HCT116 (cell line): Measurements from ENCODE around the gene AGAP1.

Experiments used
- CBX3 ChIP-seq: IDR thresholded peaks from 2 replicates; pipeline ENCODE4 v1.6.1; 2012; ENCODE audit warnings: low read depth
- POLR2A ChIP-seq: IDR thresholded peaks from 2 replicates; pipeline ENCODE4 v1.7.0; 2011; ENCODE audit warnings: borderline replicate concordance; ENCODE audit not compliant: insufficient read depth, insufficient read length; ENCODE audit errors: extremely low read depth
- POLR2AphosphoS5 ChIP-seq: IDR thresholded peaks from 2 replicates; pipeline ENCODE4 v1.6.1; 2011; ENCODE audit warnings: mild to moderate bottlenecking, low read depth, low read length, moderate library complexity
- RAD21 ChIP-seq: IDR thresholded peaks from 2 replicates; pipeline ENCODE4 v1.6.1; 2012; ENCODE audit warnings: low read depth, mild to moderate bottlenecking
- SIN3A ChIP-seq: IDR thresholded peaks from 2 replicates; pipeline ENCODE4 v1.6.1; 2012; ENCODE audit warnings: low read depth
- SP1 ChIP-seq: IDR thresholded peaks from 2 replicates; pipeline ENCODE4 v1.6.1; 2012; ENCODE audit warnings: low read depth
- ZFX ChIP-seq: fragments of 450-650 bp; IDR thresholded peaks from 2 replicates; pipeline ENCODE4 v1.6.1; 2017
- TF ChIP-seq, protein P1 (sequence below), 3 experiments: fragments of 200-600 bp in 1 of 3; sonication (generic) in 1 of 3; IDR thresholded peaks in 2 of 3; conservative IDR thresholded peaks in 1 of 3; 2 replicates each; pipeline ENCODE4 v1.5.1; 2012 to 2017; ENCODE audit warnings: low read depth in 2 of 3, low read length in 2 of 3, antibody characterized with exemption in 1 of 3, borderline replicate concordance in 1 of 3, control low read depth in 1 of 3, mild to moderate bottlenecking in 1 of 3, mixed read lengths in 1 of 3, mixed run types in 1 of 3, moderate library complexity in 1 of 3; ENCODE audit not compliant: insufficient read depth in 1 of 3
- TF ChIP-seq, protein P2 (sequence below): IDR thresholded peaks from 2 replicates; pipeline ENCODE4 v1.6.1; 2012

DNA sequence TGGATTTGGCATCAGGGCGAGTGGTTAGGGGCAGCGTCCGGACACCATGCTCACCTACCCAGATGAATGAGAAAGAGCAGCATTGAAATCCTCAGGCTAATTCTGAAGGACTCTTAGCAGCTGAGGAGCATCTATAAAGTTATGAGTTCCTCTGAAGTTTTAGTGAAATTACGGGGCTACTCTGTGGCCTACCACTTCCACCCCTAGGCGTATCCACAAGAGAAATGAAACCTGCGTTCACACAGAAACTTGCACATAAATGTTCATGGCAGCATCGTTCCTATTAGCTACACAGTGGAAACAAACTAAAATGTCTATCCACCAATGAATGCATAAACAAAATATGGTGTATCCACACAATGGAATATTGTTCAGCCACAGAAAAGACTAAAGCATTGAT lies 576.4 kb downstream of the AGAP1 start:
- TF ChIP-seq, protein P1, sequence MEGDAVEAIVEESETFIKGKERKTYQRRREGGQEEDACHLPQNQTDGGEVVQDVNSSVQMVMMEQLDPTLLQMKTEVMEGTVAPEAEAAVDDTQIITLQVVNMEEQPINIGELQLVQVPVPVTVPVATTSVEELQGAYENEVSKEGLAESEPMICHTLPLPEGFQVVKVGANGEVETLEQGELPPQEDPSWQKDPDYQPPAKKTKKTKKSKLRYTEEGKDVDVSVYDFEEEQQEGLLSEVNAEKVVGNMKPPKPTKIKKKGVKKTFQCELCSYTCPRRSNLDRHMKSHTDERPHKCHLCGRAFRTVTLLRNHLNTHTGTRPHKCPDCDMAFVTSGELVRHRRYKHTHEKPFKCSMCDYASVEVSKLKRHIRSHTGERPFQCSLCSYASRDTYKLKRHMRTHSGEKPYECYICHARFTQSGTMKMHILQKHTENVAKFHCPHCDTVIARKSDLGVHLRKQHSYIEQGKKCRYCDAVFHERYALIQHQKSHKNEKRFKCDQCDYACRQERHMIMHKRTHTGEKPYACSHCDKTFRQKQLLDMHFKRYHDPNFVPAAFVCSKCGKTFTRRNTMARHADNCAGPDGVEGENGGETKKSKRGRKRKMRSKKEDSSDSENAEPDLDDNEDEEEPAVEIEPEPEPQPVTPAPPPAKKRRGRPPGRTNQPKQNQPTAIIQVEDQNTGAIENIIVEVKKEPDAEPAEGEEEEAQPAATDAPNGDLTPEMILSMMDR (IDR thresholded peaks at IDR 0.05 in 2 of 3, conservative IDR thresholded peaks at IDR 0.05 in 1 of 3; ENCODE audit: borderline replicate concordance in 1 of 3, insufficient read depth in 1 of 3, low read depth in 2 of 3, low read length in 2 of 3): no peak
- TF ChIP-seq SP1: no peak
- TF ChIP-seq ZFX: no peak
- TF ChIP-seq POLR2A: no peak
- TF ChIP-seq SIN3A: no peak
- TF ChIP-seq, protein P2, sequence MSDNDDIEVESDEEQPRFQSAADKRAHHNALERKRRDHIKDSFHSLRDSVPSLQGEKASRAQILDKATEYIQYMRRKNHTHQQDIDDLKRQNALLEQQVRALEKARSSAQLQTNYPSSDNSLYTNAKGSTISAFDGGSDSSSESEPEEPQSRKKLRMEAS: no peak
- TF ChIP-seq POLR2AphosphoS5: no peak
- no peak for TF ChIP-seq CBX3
- TF ChIP-seq RAD21: no peak
